Suppressor macrophage (primary cell): ENCODE measurements around the gene KLHL40.

Source experiments
- DNase-seq, 4 experiments: peaks; one replicate each; pipeline ENCODE4 v3.0.0-alpha.2; 2020 to 2022

KLHL40 gene

GRCh38 chr3:42691816-42692666 is 6.7 kb downstream of the KLHL40 start:
- DNase-seq = no peak

DNA sequence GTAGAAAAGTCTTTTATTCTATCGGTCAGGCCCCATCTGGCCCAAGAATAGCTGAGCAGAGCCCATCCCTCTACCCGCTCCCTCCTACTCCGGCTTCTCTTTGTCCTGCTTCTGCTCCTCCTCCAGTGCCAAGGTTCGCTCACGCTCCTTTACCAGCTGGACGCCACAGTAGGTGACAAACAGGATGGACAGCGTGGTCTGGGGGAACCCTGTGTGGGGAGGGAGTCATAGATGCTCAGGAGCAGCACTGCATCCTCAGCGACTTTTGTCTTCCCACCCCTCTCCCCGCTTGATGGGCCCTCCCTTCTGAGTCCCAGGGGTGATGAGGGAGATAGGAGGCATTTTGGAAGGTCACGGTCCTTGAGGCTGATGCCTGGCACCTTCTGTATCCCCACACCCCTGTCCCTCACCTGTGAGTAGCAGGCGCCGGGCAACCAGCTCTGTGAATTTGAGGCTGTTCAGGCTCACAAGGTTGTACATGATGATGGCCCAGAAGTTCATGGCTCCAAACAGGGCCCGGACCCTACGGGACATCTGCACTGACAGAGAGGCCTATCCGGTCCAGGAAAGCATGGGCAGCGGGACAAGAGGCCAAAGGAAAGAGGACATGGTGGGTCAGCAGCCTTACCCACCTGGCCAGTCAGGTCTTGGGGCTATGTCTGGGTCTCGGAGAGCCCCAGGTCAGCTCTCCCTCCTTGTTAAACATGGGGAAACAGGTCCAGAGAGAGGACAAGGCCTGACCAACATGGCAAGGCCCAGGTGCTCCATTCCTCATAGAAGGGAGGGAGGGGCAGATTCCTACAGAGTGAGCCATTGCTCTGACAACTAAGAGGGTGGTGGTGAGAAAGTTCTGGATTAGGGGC is 7.6 kb downstream of the KLHL40 start:
- DNase-seq = no peak

GRCh38 chr3:42693530-42693930 is 8.2 kb downstream of the KLHL40 start:
- no peak for DNase-seq

DNA sequence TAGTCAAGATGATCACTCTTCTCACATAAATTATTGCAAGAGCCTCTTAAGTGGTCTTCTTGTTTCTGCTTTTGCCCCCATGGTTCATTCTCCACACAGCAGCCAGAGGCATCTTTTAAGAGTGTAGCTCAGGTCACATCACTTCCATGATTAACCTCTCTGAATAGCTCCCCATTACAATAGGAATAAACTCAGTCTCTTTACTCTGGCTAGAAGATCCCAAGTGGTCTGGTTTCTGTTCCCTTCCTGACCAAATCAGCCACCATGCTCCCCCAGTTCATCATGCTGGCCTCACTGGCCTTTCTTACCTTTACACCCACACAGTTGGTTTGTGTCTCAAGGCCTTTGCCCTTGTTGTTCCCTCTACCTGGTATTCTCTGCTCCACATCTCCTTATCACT is 9.0 kb downstream of the KLHL40 start:
- no peak for DNase-seq

DNA sequence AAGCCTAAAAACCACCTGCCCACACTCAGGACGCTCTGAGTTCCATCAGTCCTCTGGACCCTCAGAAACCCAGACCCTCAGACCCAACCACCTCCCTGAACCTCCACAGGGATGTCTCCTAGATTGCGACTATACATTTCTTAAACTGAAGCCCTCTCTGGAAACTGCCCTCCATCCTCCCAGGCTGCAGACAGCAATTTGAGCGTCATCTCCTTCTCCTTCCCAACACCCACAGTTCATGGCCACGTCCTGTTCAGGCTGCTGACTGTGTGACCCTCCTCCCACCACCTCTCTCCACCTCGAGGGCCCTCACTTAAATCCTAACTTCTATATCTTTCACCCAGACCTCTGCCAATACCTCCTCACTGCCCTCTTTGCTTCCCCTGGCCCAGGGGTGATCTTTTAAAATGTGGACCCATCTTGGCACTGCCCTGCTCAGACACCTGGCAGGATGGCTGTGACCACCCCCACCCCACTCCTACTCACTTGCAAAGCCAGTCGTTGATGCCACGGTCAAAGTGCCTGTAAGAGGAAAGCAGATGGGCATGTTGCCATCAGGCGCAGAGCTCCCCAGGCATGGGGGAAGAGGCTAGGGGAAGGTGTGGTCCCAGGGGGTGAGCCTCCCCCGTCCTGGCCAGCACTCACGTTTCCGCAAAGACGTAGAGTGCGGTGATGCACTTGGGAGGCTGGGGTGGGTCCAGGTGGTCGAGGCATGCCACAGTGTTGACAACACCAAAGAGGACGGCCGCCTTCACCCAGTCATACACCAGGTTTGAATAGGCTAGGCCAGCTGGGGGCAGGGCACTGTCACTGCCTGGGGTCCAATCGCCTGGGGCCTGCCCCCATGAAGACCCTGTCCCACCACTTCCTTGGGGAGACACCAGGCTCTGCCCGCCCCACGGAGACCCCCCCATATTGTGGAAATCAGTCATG is 11.3 kb downstream of the KLHL40 start:
- no peak for DNase-seq

- no peak for DNase-seq
These were observed 12.1 kb downstream of the KLHL40 start for GRCh38 chr3:42697289-42698051.

GRCh38 chr3:42698216-42698910 is 13.0 kb downstream of the KLHL40 start:
- no peak for DNase-seq

DNA sequence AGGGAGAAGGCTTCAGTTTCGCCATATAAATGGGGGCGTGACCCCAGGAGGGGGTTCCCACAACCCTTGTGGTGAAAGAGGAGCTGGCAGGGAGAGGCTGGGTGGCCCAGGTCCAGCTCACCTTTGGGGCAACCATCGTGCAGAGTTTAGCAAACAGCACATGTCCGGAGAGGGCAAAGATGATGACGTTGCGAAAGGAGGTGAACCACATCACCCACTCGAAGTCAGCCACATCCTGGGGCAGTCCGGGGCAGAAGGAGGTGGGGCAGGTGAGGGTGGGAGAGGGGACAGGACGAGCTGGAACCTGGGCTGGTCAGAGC is 13.5 kb downstream of the KLHL40 start:
- no peak for DNase-seq

DNA sequence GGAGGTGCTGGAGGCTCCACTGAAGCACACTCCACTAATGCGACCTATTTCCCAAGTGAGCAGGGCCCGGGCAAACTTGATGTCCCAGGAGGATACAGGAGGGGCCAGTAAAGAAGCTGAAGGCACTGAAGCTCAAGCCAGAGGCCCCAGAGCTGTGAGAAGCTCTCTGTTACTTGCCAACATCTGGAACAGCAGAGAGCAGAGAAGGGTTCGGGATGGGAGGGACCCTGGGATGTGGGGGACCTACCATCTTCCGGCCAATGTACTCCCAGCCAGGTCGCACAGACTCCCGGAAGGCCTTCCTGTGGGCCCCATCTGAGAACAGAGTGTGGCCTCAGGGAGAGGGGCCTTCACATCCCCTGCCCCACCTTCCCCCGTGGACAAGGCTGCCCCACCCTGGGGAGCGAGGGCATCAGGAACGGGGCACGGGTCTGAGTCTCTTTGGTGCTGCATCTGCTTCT is 14.2 kb downstream of the KLHL40 start:
- DNase-seq = no peak

DNA sequence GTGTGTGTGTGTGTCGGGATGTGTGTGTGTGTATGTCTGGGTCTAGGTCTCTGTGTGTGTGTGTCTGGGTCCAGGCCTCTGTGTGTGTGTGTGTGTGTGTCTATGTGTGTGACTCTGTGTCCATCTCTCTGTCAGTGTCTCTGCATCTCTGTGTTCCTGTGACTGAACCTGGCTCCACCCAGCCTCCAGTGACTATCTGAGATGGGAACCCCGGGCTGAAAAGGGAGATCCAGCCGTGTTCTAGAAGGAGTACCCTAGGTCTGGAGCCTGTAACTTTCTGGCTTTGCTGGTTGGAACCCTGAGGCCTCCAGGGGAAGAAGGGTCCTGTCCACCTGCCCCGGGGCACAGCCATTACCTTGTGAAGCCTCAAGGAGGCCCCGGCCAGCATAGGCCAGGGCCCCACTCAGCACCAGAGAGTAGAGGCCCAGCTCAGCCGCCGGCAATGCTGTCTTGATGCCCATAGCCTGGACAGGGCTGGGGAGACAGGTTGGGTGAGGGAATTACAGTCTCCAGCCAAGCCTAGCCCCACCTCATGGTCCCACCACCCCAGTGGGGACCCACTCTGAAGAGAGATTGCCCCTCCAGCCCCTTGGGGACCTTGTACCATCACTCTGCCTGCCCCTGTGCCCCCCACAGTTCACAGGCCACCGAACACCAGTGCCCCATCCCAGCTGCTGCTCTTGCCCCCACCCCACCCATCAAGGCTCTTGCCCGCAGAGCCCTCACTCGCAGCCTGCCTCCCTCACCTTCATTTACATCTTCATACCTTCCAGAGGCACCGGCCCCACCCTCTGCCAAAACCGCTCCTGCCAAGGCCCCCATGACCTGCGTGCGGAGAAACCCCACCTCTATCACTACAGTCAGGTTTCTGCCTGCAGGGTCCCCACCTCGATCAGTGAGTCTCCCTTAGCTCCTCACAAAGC is 15.3 kb downstream of the KLHL40 start:
- no peak for DNase-seq

DNA sequence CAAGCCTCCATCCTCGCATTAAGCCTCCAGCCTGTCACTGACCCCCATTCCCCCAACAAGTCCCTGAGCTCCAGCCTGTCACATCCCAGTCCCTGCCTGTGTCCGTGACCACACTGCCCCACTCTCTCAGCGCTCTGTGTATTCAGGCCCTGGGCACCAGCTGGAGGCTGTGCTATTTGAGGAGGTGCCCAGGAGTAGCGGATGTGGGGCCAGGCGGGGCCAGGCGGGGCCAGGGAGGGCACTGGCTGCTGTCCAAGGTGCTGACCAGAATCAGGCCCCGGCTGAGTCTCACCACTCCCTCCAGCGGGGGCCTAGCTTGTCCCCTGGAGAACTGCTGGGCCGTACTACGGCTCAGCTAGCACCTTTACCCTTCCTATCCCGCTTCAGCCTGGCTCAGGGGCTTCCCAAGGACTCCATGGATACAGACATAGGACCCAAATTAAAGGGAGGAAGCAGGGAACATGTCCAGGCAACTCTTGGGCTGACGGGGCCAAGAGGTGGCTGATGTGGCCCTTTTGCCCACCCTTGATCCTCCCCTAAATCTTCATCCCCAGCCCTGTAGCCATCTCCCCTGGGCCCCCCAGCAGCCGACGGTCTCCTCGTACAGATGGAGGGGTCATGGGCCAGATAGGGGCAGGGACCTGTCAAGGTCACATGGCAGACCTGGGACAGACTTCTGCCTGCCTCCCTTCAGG is 16.2 kb downstream of the KLHL40 start:
- DNase-seq = peak; percentile 66 to 84 (median 75)

DNA sequence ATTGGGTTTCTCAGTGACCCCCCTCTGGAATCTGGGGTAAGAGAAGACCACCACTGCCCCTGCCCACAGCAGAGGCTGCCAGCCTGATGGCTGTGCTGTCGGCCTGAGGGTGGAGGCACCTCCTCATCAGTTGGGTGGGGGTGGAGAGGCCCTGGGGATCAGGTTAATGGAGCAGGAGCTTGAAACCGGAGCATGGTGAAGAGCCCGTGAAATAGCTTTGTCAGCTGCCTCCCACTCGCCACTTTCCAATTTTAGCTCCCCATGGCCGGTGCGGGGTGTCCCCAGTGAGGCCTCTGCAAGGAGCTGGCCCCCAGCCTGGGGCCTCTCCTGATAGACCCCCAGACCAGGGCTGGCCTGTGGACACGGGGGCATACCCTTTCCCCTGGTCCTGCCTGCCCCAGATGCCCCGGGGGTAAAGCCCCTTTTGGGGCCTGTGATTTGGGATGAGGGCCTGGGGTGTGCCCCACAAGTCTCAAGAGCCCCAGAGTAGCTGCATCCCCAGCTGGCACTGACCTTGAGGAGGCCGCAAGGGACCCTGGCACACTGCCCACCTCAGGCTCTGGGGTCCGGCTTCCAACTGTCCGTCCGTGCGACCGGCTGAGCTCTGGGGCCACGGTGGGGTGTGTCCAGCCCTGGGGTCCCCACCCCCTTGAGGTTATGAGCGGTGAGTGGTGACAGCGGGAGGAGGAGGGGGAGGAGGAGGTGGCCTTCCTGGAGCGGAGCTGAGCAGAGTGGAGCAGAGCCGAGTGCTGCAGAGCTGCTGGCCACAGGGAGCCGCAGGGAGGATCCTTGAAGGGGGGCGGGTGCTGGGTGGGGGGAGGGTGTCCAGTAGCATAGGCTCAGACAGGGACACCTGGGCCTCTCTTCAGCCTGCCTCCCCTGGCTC is 17.0 kb downstream of the KLHL40 start, which contains the start of gene HHATL:
Gene HHATL (minus strand): TSS at position 733 of the 886 bp plus-strand sequence. CDS start 1,972 bp downstream, outside the sequence.
- DNase-seq = no peak

GRCh38 chr3:42702982-42703694 is 17.8 kb downstream of the KLHL40 start:
- DNase-seq = no peak

GRCh38 chr3:42703695-42704025 is 18.3 kb downstream of the KLHL40 start:
- DNase-seq = no peak

- DNase-seq = no peak
These were observed 19.0 kb downstream of the KLHL40 start for GRCh38 chr3:42704136-42704841.

DNA sequence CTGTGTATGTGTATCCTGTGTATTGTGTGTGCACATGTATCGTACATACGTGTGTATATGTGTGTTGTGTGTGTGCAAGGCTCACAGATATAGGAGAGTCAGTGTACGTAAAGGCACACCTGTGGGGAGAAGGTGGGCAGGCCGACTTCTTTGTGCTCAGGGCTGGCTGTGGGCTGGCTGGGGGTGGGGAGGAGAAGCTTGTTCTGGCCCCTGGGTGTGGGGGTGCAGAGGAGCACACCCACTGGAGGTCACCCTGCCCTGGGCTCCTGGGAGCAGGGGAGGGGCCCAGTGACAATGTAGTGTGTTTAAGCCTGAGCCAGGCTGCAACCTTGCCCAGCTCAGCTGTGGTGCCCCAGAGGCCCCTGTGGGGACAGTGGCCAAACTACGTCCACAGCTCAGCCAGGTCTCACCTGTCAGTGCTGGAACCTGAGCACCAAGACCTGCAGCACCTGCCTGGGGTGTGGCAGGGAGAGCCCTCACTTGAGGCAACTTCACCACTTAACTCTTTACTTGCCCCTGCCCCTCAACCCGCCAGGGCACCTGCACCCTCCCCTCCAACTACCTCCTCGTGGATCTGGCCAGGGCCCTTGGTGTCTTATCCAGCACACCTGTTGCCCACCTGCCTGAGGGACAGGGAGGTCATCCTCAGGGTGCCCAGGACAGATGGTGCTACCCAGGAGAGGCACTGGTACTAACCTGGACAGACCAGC is 19.9 kb downstream of the KLHL40 start:
- no peak for DNase-seq
